ENCODE data around the gene RACK1.
"Not testable (repeated sequence)": the region's sequence is repeated elsewhere in the genome, so short reads cannot be mapped to it uniquely, and the experiment has no call there.

Gene RACK1

DNA sequence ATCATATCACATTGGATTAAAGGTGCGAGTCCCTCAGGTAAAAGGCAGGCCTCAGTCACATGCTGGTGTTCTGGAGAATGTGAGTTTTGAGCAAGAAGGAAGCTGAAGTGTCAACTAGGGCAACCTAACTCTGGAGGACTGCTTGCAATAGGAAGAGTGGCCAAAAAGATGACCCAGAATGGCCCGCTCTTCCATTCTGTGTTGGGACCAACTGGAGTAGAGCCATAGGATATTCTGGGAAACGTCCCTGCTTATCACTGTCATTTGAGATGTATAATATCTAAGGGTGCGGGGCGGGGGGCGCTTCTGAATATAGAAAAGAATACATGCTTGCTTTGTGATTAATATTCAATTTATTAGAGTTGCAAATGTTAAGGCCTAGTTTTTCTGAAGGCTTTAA is 31.6 kb downstream of the RACK1 start:
- DNase-seq: no peak

DNA sequence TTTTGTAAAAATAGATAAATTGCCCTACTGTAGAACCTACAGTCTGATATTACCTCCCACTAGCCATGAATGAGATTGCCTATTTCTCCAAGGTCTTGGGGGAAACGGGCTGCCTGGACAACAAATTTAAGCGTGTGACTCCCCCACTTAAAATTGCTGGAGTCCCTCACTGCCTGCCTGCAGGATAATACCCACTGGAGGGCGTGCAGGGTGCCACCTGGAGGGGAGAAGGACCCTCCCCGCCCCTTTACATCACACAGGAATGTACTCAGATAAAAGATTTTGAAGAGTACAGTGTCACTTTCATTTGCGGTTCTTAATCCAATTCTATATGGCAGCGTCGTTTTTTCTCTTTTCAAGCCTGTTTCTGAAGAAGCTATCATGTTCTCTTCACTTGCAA is 32.5 kb downstream of the RACK1 start:
- peak; percentile 53 for DNase-seq

GRCh38 chr5:181210698-181211097 is 33.0 kb downstream of the RACK1 start:
- not testable (repeated sequence) for DNase-seq

- DNase-seq: not testable (repeated sequence)
Measured at GRCh38 chr5:181210148-181210547, 33.6 kb downstream of the RACK1 start.

DNA sequence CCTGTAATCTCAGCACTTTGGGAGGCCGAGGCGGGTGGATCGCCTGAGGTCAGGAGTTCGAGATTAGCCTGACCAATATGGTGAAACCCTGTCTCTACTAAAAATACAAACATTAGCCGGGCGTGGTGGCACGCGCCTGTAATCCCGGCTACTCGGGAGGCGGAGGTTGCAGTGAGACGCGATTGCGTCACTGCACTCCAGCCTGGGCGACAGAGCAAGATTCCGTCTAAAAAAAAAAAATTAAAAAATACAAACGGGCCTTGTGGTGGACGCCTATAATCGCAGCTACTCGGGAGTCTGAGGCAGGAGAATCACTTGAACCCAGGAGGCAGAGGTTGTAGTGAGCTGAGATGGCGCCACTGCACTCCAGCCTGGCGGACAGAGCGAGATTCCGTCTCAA is 34.7 kb downstream of the RACK1 start:
- not testable (repeated sequence) for DNase-seq

GRCh38 chr5:181207960-181208253 is 35.8 kb downstream of the RACK1 start:
- DNase-seq: no peak

GRCh38 chr5:181207214-181207959 is 36.3 kb downstream of the RACK1 start:
- peak; percentile 85 for DNase-seq

DNA sequence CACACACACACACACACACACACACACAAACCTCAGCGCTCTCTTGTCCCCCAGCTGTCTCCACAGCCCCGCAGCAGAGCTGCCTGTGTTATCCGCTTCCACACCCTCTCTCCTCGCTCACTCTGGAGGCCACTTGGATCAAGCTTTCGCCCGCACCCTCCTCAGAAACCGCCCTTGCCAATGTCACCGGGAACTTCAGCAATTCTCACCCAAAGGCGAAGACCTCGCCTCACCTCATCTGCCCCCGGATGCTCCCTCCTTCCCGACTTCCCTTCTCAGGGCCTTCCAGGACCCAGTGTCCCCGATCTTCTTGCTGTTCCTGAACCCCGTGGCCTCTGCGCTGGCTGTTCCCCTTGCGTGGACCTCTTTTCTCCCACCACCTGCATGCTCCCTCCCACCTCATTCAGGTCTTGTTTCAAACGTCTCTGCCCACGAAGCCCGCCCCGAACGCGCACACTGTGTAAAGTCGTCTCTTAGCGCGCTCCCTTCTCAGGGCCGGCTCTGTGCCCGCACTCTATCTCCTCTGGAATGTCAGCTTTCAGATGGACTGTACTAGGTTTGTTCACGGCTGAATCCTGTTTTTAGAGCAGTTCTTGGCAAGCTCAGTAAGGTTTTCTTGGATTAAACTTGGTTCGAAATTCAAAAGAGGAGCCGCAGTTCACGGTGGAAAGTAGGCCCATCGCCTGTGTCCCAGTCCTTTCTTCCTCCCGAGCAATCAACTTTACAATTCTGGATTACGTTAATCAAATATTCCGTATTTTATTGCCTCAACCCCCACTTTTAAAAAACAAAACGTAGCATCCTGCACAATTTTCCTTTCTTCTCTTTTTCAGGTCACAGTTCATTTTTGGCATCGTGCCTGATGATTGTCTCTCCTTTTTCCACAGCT is 37.7 kb downstream of the RACK1 start:
- peak; percentile 61 for DNase-seq

GRCh38 chr5:181204826-181205760 is 38.6 kb downstream of the RACK1 start, which contains the start of gene TRIM7:
TSS of gene TRIM7 (minus strand) at chr5:181205196. CDS start at chr5:181205110, 86 bp downstream.
- peak; percentile 68 for DNase-seq

GRCh38 chr5:181204113-181204825 is 39.4 kb downstream of the RACK1 start:
- peak; percentile 53 for DNase-seq

DNA sequence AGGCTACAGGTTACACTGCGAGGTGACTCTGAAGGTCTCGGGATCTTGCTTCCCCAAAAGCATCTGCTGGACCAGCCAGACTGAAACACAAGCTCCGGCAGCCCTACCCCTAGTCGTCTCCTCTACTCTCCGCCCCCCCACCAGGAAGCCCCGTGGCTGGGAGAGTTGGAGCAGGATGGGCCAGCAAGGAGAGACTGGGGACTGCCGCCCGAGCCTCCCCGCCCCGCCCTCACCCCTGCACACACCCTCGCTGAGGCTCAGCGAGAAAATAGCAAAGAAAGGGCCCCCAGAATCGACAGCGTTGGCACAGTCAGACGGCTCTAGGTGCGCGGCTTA is 40.0 kb downstream of the RACK1 start:
- DNase-seq: no peak

- no peak for DNase-seq
Measured at GRCh38 chr5:181203093-181203711, 40.5 kb downstream of the RACK1 start.

- DNase-seq: peak; percentile 57
Measured at GRCh38 chr5:181200816-181201215, 42.9 kb downstream of the RACK1 start.

- DNase-seq: no peak
Measured at GRCh38 chr5:181199881-181200638, 43.6 kb downstream of the RACK1 start.

- no peak for DNase-seq
Measured at GRCh38 chr5:181198905-181199519, 44.7 kb downstream of the RACK1 start.

DNA sequence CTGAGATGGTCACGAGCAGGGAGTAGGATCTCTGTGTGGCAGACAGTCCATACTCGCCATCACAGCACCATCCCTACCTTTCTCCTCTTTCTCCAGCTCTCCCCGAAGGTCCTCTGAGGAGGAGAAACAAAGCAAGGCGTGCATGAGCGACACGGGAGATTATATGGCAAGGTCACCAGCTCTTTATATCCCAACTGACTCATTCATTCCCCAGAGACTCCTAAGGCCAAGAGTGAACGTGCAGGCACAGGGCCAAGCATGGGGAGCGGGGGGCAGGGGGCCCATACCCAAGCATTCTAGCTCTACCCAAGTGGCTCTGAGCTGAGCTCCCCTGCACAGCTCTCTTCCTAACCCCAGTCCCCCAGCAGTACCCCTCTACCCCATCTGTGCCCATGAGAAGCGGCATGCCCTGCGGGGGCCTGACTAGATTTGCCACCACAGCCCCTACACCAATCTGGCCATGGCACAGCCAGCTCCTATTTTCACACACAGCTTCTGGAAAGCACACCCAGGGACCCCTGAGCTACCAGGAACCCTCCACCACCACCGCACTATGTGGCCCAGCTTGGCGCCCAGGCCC is 45.5 kb downstream of the RACK1 start:
- DNase-seq: no peak

DNA sequence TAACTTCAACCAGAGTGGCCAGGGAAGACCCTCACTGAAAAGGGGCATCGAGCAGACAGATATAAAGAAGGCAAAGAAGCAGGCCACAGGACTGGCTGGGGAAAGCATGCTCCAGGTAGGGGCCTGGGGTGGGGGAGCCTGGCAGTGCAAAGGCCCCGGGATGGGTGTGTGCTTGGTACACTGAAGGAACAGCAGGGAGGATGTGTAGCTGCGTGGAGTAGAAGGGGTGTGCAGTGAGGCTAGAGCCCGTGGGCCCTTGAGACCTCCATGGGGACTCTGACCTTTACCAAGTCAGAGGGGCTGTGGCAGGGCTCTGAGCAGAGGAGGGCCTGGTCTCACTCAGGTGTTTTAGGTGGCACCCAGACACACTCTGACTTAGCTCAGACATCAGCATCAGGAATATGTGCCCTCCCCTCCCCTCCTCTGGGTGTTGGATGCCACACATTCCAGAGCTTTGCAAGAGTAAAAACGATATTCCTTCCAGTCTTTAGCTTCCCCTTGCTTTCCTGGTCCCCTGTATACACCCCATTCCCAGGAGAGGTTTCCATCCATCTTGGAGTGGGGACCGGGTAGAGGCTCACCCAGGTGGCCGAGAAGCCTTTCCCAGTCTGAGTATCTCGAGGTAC is 46.3 kb downstream of the RACK1 start:
- no peak for DNase-seq

GRCh38 chr5:181195249-181195761 is 48.4 kb downstream of the RACK1 start:
- no peak for DNase-seq

DNA sequence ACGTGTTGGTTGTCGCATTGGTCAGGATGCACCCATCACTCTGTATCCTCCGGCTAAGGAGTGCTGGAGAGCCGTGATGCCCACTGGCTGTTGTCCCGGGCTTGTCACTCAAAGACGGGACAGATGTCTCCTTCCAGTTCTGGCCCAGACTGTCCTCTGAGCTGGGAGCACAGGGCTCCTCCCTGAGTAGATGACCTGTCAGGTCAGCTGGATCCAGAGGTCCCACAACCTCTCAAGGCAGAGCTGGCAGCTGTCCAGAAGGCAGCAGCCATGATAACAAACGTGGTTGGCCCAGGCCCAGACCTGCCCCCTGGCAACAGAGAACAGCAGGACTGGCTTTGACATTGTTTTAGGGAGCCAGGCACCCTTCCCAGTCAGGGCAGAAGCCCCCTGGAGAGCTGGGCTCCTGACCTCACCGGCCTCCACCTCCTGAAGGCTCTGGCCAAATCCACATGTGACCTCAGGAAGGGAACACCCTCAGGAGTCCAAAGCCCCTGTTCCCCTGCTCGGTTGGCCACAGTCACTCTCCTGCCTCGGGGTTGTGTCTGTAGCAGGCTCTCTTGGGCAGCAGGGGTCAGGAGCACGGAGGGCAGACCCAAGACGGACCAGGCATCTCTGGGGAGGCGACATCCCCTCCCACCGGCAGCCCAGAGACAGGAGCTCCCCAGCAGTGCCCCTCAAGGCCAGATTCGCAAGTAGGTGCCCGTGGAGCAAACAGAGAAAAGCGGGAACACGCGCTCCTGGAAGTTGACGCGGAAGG is 49.0 kb downstream of the RACK1 start:
- DNase-seq: no peak
